Nephron progenitor cell (in vitro differentiated cells): ENCODE measurements around the gene ZNF202.

Experiments
- DNase-seq: peaks from one replicate; pipeline ENCODE4 v3.0.0; 2021
- H3K27ac Mint-ChIP-seq: 2 replicates; pipeline ENCODE4 v1.8.0; 2021; ENCODE audit warnings: mild to moderate bottlenecking, moderate library complexity, mixed read lengths
- H3K27me3 Mint-ChIP-seq: 2 replicates; pipeline ENCODE4 v1.8.0; 2021; ENCODE audit warnings: mild to moderate bottlenecking, low read depth, mixed read lengths; ENCODE audit not compliant: poor library complexity
- H3K36me3 Mint-ChIP-seq: 2 replicates; pipeline ENCODE4 v1.8.0; 2021; ENCODE audit warnings: low read depth, mixed read lengths
- H3K4me1 Mint-ChIP-seq: 2 replicates; pipeline ENCODE4 v1.8.0; 2021; ENCODE audit warnings: mixed read lengths
- H3K4me3 Mint-ChIP-seq: 2 replicates; pipeline ENCODE4 v1.8.0; 2021; ENCODE audit warnings: mild to moderate bottlenecking, moderate library complexity, mixed read lengths
- H3K9me3 Mint-ChIP-seq: 2 replicates; pipeline ENCODE4 v1.8.0; 2021; ENCODE audit warnings: mild to moderate bottlenecking, moderate library complexity, mixed read lengths
- TF ChIP-seq, protein P1 (sequence below): fragments of 200-600 bp; sonication (generic); IDR thresholded peaks from 2 replicates; pipeline ENCODE4 v1.5.0; 2021; ENCODE audit warnings: antibody characterized with exemption

The ZNF202 gene

DNA sequence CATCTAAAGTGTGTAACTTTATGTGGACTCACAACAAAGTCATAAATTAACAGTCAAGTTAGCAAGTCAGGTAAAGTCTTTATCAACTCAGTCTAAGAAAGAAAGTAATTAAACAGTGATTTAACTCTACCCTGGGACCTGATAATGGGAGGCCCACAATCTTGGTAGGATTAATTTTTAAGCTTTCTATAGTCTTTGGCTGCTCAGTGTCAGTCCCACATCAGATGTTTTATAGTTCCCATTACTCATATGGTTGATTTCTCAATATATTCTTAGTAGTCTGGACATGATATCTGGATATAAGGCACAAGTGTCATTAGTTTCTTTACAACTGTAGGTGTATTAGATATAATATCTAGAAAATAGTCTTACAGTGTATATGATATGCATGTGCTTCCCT, 48.5 kb downstream of the ZNF202 start:
- H3K9me3 Mint-ChIP-seq, result no peaks in the 10 kb centered on the region
- H3K36me3 Mint-ChIP-seq, result no peaks in the 10 kb centered on the region
- H3K27me3 Mint-ChIP-seq, result peaks cover 19% of the 10 kb centered on the region
- no peak overlapping the region for H3K27ac Mint-ChIP-seq
- TF ChIP-seq, protein P1, sequence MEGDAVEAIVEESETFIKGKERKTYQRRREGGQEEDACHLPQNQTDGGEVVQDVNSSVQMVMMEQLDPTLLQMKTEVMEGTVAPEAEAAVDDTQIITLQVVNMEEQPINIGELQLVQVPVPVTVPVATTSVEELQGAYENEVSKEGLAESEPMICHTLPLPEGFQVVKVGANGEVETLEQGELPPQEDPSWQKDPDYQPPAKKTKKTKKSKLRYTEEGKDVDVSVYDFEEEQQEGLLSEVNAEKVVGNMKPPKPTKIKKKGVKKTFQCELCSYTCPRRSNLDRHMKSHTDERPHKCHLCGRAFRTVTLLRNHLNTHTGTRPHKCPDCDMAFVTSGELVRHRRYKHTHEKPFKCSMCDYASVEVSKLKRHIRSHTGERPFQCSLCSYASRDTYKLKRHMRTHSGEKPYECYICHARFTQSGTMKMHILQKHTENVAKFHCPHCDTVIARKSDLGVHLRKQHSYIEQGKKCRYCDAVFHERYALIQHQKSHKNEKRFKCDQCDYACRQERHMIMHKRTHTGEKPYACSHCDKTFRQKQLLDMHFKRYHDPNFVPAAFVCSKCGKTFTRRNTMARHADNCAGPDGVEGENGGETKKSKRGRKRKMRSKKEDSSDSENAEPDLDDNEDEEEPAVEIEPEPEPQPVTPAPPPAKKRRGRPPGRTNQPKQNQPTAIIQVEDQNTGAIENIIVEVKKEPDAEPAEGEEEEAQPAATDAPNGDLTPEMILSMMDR, result no peak
- H3K4me1 Mint-ChIP-seq, result peaks cover 4% of the 10 kb centered on the region
- H3K4me3 Mint-ChIP-seq, result no peak overlapping the region
- DNase-seq, result no peak

DNA sequence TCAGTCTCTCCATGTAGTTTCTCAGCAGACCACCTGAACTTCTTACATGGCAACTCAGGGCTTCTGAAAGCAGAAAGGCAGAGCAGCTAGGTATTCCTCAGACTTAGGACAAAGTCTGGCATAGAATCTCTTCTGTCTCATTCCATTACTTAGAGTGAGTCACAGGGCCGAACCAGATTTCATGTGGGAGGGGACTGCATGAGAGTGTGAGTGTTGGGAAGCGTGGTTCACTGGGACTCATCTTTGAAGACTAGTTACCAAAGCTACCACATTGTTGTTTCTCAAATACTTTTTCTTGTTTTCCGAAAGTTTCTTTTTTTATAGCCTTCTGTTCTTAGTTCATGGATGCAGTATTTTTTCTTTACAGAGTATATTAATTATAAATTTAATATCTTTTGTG, 51.0 kb downstream of the ZNF202 start:
- TF ChIP-seq, protein P1, result no peak
- H3K4me3 Mint-ChIP-seq, result no peak overlapping the region
- no peak overlapping the region for H3K27ac Mint-ChIP-seq
- no peaks in the 10 kb centered on the region for H3K36me3 Mint-ChIP-seq
- peaks cover 23% of the 10 kb centered on the region for H3K27me3 Mint-ChIP-seq
- H3K4me1 Mint-ChIP-seq, result no peaks in the 10 kb centered on the region
- no peaks in the 10 kb centered on the region for H3K9me3 Mint-ChIP-seq
- DNase-seq, result no peak

DNA sequence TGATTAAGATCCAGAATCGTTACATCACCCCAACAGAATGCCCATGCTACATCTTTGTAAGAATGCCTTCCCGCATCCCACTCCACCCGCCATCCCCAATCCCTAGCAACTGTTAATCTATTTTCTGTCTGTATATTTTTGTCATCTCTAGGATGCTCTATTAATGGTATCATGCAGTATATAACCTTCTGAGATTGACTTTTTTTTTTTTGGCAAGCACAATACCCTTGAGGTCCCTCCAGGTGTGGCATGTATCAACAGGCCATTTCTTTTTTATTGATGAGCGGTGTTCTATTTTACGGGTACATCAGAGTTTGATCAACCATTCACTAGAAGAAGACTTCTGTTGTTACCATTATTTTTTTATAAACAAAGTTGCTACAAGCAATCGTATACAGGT, 56.9 kb downstream of the ZNF202 start:
- no peaks in the 10 kb centered on the region for H3K9me3 Mint-ChIP-seq
- H3K4me1 Mint-ChIP-seq, result peaks cover 10% of the 10 kb centered on the region
- DNase-seq, result no peak
- peaks cover 14% of the 10 kb centered on the region for H3K27me3 Mint-ChIP-seq
- no peak overlapping the region for H3K27ac Mint-ChIP-seq
- TF ChIP-seq, protein P1, result no peak
- no peak overlapping the region for H3K4me3 Mint-ChIP-seq
- no peaks in the 10 kb centered on the region for H3K36me3 Mint-ChIP-seq

DNA sequence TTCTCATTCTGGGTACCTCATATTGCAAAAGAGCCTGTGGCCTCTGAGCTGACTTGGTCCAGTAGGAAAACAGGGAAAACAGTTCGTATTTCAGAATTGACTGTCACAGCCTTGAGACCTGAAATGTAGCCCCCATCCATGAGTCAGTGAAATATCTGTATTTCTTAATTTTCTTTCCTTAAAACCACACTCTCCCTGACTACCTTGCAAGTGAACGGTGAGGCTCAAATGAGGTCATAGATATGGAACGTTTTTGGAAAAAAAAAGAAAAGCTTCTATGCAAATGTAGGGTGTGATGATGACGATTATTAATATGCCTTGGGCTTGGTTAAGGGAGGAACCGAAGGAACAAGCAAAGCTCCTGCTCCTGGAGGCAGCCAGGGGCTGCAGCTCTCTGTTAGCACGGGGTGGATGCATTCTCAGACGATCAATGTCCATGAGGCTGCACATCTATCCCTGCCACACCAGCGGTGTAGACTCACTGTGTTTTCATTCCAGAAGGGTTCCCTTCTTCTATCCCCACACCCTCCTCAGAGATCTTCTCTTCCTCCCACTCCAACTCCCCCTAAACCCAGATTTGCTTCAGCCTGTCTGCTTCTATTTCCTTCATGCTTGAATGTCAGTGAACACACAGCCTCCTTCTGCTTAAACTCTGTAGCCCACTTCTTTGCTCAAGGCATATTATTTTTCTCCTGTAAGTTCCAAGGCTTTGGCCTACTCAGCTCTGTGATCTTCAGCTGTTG, 57.9 kb downstream of the ZNF202 start:
- peaks cover 10% of the 10 kb centered on the region for H3K4me1 Mint-ChIP-seq
- peak overlapping the region; percentile 3 for H3K27ac Mint-ChIP-seq
- peaks cover 19% of the 10 kb centered on the region for H3K27me3 Mint-ChIP-seq
- H3K4me3 Mint-ChIP-seq, result no peak overlapping the region
- TF ChIP-seq, protein P1, result no peak
- DNase-seq, result no peak
- H3K9me3 Mint-ChIP-seq, result no peaks in the 10 kb centered on the region
- no peaks in the 10 kb centered on the region for H3K36me3 Mint-ChIP-seq

DNA sequence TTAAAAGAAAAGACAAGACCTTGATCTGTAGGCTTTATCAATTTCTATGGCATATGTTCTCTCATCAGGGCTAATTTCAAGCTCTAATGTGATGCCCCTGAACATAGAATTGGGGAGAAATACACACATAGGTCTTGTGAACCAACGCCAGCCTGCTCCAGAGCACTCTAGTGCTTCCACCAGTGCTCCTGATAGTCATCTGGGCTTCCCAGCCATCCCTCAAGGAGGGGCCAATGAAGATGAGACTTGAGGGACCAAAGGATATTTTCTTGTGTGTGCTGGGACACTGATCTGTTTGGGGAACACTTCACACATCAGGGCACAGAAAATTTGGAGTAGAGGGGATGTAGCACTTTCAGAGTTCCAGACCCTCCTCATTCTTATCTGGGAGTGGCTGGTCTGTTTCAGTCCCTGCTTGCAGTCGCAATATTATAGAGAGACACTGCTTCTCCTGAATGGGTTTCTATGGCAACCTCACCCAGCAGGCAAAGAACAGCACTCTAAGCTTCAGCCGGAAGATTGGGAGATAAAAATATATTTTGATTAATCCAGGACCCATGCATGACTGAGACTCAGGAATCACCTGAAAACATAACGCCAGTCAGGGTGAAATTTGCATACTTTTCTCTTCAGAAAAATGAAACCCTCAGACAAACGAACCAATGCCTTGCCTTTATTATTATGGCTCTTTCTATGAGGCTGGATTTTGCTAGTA, 58.6 kb downstream of the ZNF202 start:
- Mint-ChIP-seq H3K4me3 (no peak overlapping the region), H3K27me3 (peaks cover 18% of the 10 kb centered on the region), H3K9me3 (no peaks in the 10 kb centered on the region), H3K27ac (no peak overlapping the region), H3K4me1 (peaks cover 10% of the 10 kb centered on the region), H3K36me3 (no peaks in the 10 kb centered on the region)
- TF ChIP-seq, protein P1, result no peak
- no peak for DNase-seq

DNA sequence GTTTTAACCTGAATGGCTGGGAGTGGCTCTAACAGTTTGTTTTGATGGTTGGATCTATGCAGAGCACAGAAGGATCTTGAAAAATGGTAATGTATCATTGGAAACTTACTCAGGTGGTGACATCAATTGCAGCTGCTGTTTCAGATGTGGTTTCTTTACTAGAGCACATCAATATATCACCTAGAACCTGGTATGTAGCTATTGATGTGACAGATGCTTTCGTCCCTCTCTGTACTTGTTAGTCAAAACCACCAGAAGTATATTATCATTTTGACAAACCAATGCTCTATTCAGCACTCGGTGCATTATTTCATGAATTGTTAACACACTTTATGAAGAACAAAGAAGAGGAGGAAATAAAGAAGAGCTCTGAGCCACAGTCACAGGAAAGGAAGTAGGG, 60.4 kb downstream of the ZNF202 start:
- H3K4me3 Mint-ChIP-seq, result no peak overlapping the region
- peaks cover 18% of the 10 kb centered on the region for H3K27me3 Mint-ChIP-seq
- H3K36me3 Mint-ChIP-seq, result no peaks in the 10 kb centered on the region
- TF ChIP-seq, protein P1, result no peak
- no peaks in the 10 kb centered on the region for H3K9me3 Mint-ChIP-seq
- H3K4me1 Mint-ChIP-seq, result peaks cover 10% of the 10 kb centered on the region
- H3K27ac Mint-ChIP-seq, result no peak overlapping the region
- DNase-seq, result no peak
